Fibroblast of the aortic adventitia (primary cell): ENCODE results near the gene GALNT9. TPM values are rescaled to one million over a fixed set of nuclear protein-coding genes. Genes with fewer than 3 reads are reported as not detected.
"Not testable (repeated sequence)": the region's sequence is repeated elsewhere in the genome, so short reads cannot be mapped to it uniquely, and the experiment has no call there.

Experiments
- DNase-seq: peaks from one replicate; pipeline ENCODE4 v3.0.0-alpha.2; 2010; ENCODE audit warnings: low read depth
- H3K4me3 ChIP-seq: 2 replicates; pipeline ENCODE4 v1.5.1; 2011; ENCODE audit warnings: low read depth, mild to moderate bottlenecking, control low read depth, low read length, moderate library complexity
- CTCF ChIP-seq: IDR thresholded peaks from 2 replicates; pipeline ENCODE4 v1.5.1; 2011; ENCODE audit warnings: mild to moderate bottlenecking, low read length, control low read depth, inconsistent platforms; ENCODE audit not compliant: insufficient read depth
- total RNA-seq: library from RNA; depleted of rRNA; stranded (reverse); fragments of >200 nt; gene quantifications from 2 replicates; pipeline ENCODE4 v1.2.3, GENCODE V29; 2012; ENCODE audit warnings: low replicate concordance

GALNT9 gene
- total RNA-seq, 1 donor = not detected

- DNase-seq = no peak
- no peak for TF ChIP-seq CTCF
- no peak overlapping the region for H3K4me3 ChIP-seq
Observed at GRCh38 chr12:132363661-132364347, 34.4 kb upstream of the GALNT9 start.

- no peak overlapping the region for H3K4me3 ChIP-seq
- no peak for TF ChIP-seq CTCF
- DNase-seq = no peak
Observed at GRCh38 chr12:132362996-132363660, 33.7 kb upstream of the GALNT9 start.

GRCh38 chr12:132360906-132361777 lies 31.8 kb upstream of the GALNT9 start:
- no peak for DNase-seq
- H3K4me3 ChIP-seq = no peak overlapping the region
- TF ChIP-seq CTCF = no peak

- TF ChIP-seq CTCF = no peak
- H3K4me3 ChIP-seq = no peak overlapping the region
- DNase-seq = no peak
Observed at GRCh38 chr12:132360410-132360809, 31.0 kb upstream of the GALNT9 start.

- DNase-seq = no peak
- TF ChIP-seq CTCF = no peak
- H3K4me3 ChIP-seq = no peak overlapping the region
Observed at GRCh38 chr12:132359971-132360370, 30.6 kb upstream of the GALNT9 start.

- TF ChIP-seq CTCF = no peak
- H3K4me3 ChIP-seq = no peak overlapping the region
- no peak for DNase-seq
Observed at GRCh38 chr12:132359551-132359950, 30.2 kb upstream of the GALNT9 start.

- not testable (repeated sequence) for DNase-seq, H3K4me3 ChIP-seq
Observed at GRCh38 chr12:132358241-132359225, 29.1 kb upstream of the GALNT9 start.
